ENCODE measurements around the gene C3orf22. TPM values are rescaled to one million over a fixed set of nuclear protein-coding genes. Genes with fewer than 3 reads are reported as not detected.

Gene C3orf22
- total RNA-seq, 3 donors from 2014 or later (not counting 1 experiment from before 2014, with no cell fraction given): not detected

DNA sequence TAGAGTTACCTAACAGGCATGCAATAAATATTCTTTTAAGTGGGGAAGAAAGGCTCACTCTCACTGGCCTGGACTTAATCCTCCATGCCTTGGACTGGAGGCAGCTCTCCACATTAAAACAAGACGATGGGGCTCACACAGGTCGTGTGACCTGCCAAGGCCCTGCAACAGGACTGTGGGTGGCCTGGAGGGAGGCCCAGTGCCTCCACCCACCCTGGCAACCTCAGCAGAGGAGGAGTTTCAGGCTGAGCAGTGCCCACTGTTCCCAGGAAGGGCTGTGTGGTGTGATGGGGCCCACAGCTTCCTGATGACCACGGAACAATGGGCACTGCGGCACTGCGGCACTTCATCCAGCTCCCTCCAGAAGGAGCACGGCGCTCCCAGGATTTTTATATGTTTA is 46.7 kb downstream of the C3orf22 start:
- intact Hi-C loops (cut with micrococcal nuclease): no loop called here
- H3K4me3 Mint-ChIP-seq: no peak overlapping the region
- H3K4me1 Mint-ChIP-seq: no peaks in the 10 kb centered on the region
- 84% methylated on average over 7 of the region's 7 CpGs for WGBS (ENCODE audit: insufficient coverage)
- Histone ChIP-seq H3K4me3 (ENCODE audit: low read length) (no peak overlapping the region), H3K27me3 (ENCODE audit: control insufficient read depth, insufficient read depth, low read length) (no peaks in the 10 kb centered on the region), H3K36me3 (ENCODE audit: control insufficient read depth, insufficient read depth, low read length) (no peaks in the 10 kb centered on the region), H3K27ac (ENCODE audit: low read length) (no peak overlapping the region), H3K4me1 (ENCODE audit: control insufficient read depth, insufficient read depth, low read length) (no peaks in the 10 kb centered on the region), H3K9me3 (ENCODE audit: control insufficient read depth, insufficient read depth, low read length) (no peaks in the 10 kb centered on the region)
- TF ChIP-seq, protein P1, sequence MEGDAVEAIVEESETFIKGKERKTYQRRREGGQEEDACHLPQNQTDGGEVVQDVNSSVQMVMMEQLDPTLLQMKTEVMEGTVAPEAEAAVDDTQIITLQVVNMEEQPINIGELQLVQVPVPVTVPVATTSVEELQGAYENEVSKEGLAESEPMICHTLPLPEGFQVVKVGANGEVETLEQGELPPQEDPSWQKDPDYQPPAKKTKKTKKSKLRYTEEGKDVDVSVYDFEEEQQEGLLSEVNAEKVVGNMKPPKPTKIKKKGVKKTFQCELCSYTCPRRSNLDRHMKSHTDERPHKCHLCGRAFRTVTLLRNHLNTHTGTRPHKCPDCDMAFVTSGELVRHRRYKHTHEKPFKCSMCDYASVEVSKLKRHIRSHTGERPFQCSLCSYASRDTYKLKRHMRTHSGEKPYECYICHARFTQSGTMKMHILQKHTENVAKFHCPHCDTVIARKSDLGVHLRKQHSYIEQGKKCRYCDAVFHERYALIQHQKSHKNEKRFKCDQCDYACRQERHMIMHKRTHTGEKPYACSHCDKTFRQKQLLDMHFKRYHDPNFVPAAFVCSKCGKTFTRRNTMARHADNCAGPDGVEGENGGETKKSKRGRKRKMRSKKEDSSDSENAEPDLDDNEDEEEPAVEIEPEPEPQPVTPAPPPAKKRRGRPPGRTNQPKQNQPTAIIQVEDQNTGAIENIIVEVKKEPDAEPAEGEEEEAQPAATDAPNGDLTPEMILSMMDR (IDR thresholded peaks at IDR 0.05): no peak
- no peak overlapping the region for H3K27ac Mint-ChIP-seq
- no peak for ATAC-seq
- DNase-seq: no peak
- no peaks in the 10 kb centered on the region for H3K36me3 Mint-ChIP-seq
- H3K27me3 Mint-ChIP-seq (ENCODE audit: low read depth in 2 of 2): no peaks in the 10 kb centered on the region
- no peaks in the 10 kb centered on the region for H3K9me3 Mint-ChIP-seq

DNA sequence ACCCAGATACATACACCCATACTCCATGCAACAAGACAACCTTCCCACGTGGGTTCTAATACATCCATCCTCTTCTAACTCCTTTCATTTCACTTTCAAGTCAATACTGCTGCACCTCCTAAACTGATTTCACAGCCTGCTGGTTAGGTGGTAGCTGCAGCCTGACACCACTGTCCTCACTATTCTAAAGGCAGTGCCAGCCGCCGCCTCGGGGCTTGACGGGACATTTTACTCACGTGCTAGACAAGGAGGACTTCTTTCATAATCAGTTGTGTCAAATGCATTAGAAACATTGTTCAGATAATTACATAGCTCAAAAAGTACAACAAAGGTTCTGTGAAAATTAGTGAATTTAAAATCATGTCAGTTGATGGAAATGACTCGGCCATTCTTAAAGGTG is 47.4 kb downstream of the C3orf22 start:
- ATAC-seq: no peak
- no peaks in the 10 kb centered on the region for H3K9me3 ChIP-seq (ENCODE audit: control insufficient read depth, insufficient read depth, low read length)
- no peaks in the 10 kb centered on the region for H3K4me1 Mint-ChIP-seq
- H3K4me3 Mint-ChIP-seq: no peak overlapping the region
- H3K9me3 Mint-ChIP-seq: no peaks in the 10 kb centered on the region
- TF ChIP-seq, protein P1 (IDR thresholded peaks at IDR 0.05): no peak
- H3K27ac ChIP-seq (ENCODE audit: low read length): no peak overlapping the region
- no peak overlapping the region for H3K27ac Mint-ChIP-seq
- no peaks in the 10 kb centered on the region for H3K27me3 ChIP-seq (ENCODE audit: control insufficient read depth, insufficient read depth, low read length)
- peaks cover 0 to under 1% of the 10 kb centered on the region in 2 donors for H3K27me3 Mint-ChIP-seq (ENCODE audit: low read depth in 2 of 2)
- DNase-seq: no peak
- intact Hi-C loops (cut with micrococcal nuclease): no loop called here
- 88% methylated on average over 7 of the region's 7 CpGs for WGBS (ENCODE audit: insufficient coverage)
- no peak overlapping the region for H3K4me3 ChIP-seq (ENCODE audit: low read length)
- no peaks in the 10 kb centered on the region for H3K36me3 ChIP-seq (ENCODE audit: control insufficient read depth, insufficient read depth, low read length)
- H3K4me1 ChIP-seq (ENCODE audit: control insufficient read depth, insufficient read depth, low read length): no peaks in the 10 kb centered on the region
- no peaks in the 10 kb centered on the region for H3K36me3 Mint-ChIP-seq

DNA sequence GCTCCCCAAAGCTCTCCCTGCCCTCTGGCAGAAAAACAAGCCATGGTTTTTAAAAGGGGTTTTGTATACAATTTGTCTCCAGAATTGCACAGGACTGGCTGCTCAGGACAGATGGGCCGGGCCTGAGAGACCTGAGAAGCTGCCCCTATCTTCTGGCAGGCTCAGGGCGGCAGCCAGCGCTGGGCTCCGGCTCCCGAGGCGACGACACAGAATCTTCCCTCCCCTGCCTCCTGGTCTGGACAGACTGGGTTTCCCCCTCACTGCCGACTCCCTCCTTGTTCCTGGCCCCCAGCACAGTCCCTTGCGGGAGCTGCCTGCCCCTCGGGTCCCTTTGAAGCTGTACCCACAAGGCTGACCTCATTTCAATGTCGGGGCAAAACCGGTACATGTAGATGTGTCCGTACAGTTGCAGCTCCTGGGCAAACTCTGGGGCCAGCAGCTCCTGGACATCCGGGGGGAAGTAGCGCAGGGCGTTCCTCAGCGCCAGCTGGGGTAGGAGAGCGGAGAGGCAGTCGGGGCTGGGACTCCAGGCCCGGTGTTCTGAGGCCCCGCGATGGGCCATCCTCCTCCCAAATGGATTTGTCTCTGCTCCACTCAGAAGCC is 48.3 kb downstream of the C3orf22 start:
- no peaks in the 10 kb centered on the region for H3K9me3 ChIP-seq (ENCODE audit: control insufficient read depth, insufficient read depth, low read length)
- Mint-ChIP-seq H3K27me3 (ENCODE audit: low read depth in 2 of 2) (peaks cover 0 to 3% of the 10 kb centered on the region in 2 donors), H3K27ac (no peak overlapping the region), H3K36me3 (no peaks in the 10 kb centered on the region), H3K4me1 (no peaks in the 10 kb centered on the region), H3K9me3 (no peaks in the 10 kb centered on the region), H3K4me3 (no peak overlapping the region)
- H3K27me3 ChIP-seq (ENCODE audit: control insufficient read depth, insufficient read depth, low read length): no peaks in the 10 kb centered on the region
- intact Hi-C loops (cut with micrococcal nuclease): no loop called here
- TF ChIP-seq, protein P1 (IDR thresholded peaks at IDR 0.05): no peak
- DNase-seq (no peak), ATAC-seq (no peak)
- no peak overlapping the region for H3K27ac ChIP-seq (ENCODE audit: low read length)
- H3K4me1 ChIP-seq (ENCODE audit: control insufficient read depth, insufficient read depth, low read length): no peaks in the 10 kb centered on the region
- H3K4me3 ChIP-seq (ENCODE audit: low read length): no peak overlapping the region
- 85% methylated on average over 22 of the region's 22 CpGs for WGBS (ENCODE audit: insufficient coverage)
- no peaks in the 10 kb centered on the region for H3K36me3 ChIP-seq (ENCODE audit: control insufficient read depth, insufficient read depth, low read length)
